Measurements from ENCODE around the gene SESTD1. TPM values are rescaled to one million over a fixed set of nuclear protein-coding genes. Genes with fewer than 3 reads are reported as not detected.
"Not testable (repeated sequence)": the region's sequence is repeated elsewhere in the genome, so short reads cannot be mapped to it uniquely, and the experiment has no call there.

Gene SESTD1
- polyA plus RNA-seq, 5 donors = 20.6 to 54.4 (median 45.7) TPM

- DNase-seq = no peak
These were observed 6.1 kb upstream of the SESTD1 start for GRCh38 chr2:179270689-179271088.

DNA sequence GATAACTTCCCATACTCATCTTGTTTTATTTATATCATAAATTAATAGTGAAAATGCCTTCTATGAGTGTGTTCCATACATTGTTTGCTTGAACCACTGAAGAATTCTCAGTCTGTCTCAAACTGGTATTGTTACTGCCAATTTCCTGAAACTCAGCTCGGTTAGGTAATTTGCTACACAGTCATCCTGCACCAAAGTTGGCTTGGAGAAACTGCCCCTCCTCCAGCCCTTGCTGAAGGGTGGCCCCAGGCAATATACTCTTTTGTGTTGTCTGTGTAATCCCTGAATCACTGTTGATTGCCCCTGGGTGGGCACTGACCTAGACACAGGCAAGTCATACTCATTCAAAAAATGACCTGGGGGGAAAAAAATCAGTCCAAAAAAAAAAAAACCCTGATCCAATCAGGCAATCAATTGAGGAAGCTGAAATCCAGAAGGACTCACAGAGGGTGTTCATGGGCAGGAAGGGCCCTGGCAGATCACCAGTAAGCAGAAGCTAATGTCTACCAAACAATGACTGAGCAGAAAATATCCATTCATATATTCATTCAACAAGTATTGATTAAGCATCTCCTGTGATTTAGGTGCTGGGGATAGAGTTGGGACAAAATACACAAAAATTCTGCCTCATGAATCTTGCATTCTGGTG lies 3.8 kb upstream of the SESTD1 start:
- DNase-seq = no peak

GRCh38 chr2:179266271-179266670 lies 1.6 kb upstream of the SESTD1 start:
- DNase-seq = no peak

GRCh38 chr2:179265082-179265510 lies 464 bp upstream of the SESTD1 start:
- DNase-seq = peak; percentile 26 to 27

- peak; percentile 52 for DNase-seq
These were observed 925 bp downstream of the SESTD1 start for GRCh38 chr2:179263446-179264367.

- peak in 1 of 2 donors; percentile 24 for DNase-seq
These were observed 1.6 kb downstream of the SESTD1 start for GRCh38 chr2:179263015-179263414.

GRCh38 chr2:179262077-179262660 lies 2.5 kb downstream of the SESTD1 start:
- DNase-seq = no peak

GRCh38 chr2:179261151-179261825 lies 3.3 kb downstream of the SESTD1 start:
- DNase-seq = no peak

GRCh38 chr2:179260224-179260623 lies 4.4 kb downstream of the SESTD1 start:
- DNase-seq = no peak

DNA sequence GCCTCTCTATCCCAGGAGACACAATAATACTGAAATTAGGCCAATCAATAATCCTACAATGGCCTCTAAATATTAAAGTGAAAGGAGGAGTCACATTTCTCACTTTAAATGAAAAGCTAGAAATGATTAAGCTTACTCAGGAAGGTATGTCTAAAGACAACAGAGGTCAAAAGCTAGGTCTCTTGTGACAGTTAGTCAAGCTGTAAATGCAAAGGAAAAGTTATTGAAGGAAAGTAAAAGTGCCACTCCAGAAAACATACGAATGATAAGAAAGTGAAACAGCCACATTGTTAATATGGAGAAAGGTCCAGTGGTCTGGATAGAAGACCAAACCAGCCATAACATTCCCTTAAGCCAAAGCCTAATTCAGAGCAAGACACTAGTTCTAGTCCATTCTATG lies 9.5 kb downstream of the SESTD1 start:
- DNase-seq = no peak

- no peak for DNase-seq
These were observed 11.4 kb downstream of the SESTD1 start for GRCh38 chr2:179253226-179253625.

GRCh38 chr2:179252423-179252822 lies 12.2 kb downstream of the SESTD1 start:
- no peak for DNase-seq

GRCh38 chr2:179251870-179252269 lies 12.8 kb downstream of the SESTD1 start:
- no peak for DNase-seq

DNA sequence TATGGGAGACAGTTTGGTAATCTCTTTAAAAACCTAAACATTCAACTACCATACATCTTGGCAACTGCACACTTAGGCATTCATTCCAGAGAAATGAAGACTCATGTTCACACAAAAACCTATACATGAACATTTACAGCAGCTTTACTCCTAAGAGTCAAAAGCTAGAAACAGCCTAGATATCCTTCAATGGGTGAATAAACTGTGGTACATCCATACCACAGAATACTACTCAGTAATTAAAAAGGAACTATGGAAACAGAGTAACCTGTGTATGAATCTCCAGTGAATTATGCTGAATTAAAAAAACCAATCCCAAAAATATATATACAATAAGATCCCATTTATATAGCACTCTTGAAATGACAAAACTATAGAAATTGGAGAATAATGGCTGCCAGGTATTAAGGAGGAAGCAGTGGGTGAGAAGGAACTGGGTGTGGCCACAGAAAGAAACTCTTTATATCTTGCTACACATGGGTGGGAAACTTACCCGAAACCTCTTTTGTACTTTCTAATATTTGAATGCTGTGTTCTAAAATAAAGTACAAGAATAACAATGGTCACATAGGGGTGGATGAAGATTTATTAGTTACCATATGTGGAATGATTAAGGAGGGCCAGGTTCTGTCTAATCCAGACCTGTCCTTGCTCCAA lies 13.7 kb downstream of the SESTD1 start:
- DNase-seq = no peak

GRCh38 chr2:179250095-179250494 lies 14.5 kb downstream of the SESTD1 start:
- no peak for DNase-seq

DNA sequence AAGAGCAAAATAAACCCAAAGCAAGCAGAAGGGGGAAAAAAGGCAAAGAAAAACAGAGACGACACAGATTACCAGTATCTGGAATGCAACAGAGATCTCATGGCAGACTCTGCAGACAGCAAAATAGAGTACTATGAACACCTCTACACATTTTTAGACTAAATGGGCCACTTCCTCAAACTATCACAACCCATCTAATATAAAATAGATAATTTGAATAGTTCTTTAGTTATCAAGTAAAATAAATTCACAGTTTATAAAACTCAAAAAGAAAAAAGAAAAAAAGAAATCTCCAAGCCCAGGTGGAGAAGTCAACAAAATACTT lies 16.6 kb downstream of the SESTD1 start:
- no peak for DNase-seq

- no peak for DNase-seq
These were observed 17.2 kb downstream of the SESTD1 start for GRCh38 chr2:179247318-179248023.

DNA sequence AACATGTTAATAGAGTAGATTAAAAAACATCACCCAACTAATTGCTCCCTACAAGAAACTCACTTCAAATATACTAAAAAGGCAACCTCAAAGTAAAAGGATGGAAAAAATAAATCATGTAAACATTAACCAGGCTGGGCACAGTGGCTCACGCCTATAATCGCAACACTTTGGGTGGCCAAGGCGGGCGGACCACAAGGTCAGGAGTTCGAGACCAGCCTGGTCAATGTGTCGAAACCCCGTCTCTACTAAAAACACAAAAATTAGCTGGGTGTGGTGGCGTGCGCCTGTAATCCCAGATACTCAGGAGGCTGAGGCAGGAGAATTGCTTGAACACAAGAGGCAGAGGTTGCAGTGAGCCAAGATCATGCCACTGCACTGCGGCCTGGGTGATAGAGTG lies 18.8 kb downstream of the SESTD1 start:
- DNase-seq = not testable (repeated sequence)

GRCh38 chr2:179243046-179243445 lies 21.6 kb downstream of the SESTD1 start:
- DNase-seq = no peak

GRCh38 chr2:179240481-179241451 lies 23.9 kb downstream of the SESTD1 start:
- no peak for DNase-seq
